C4-2B (cell line): Measurements from ENCODE around the gene TOM1L2.

Source experiments
- ZFX ChIP-seq: fragments of 450-650 bp; IDR thresholded peaks from 2 replicates; pipeline ENCODE4 v1.6.1; 2017
- TF ChIP-seq, protein P1 (sequence below): fragments of 450-650 bp; conservative IDR thresholded peaks from 2 replicates; pipeline ENCODE4 v1.5.1; 2017; ENCODE audit warnings: mild to moderate bottlenecking

DNA sequence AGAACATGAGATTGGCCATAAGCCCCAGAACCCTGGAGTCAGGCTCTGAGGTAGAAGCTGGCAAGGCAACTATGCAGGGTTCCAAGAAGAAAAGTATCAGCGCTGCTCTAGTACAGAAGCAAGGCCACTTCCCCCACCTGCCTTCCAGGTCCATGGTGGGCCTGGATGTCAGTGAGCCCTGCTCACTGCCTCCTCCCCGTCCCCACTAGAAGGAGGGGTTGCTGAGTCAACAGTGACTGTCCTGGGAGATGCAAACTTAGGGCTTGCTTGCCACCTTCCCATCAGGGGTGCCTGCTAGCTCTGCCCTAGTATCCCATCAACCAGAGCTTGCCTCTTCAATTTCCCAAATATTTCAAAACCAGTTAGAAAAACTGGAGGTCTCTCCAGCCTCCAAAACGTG, 105.8 kb downstream of the TOM1L2 start:
- TF ChIP-seq, protein P1, sequence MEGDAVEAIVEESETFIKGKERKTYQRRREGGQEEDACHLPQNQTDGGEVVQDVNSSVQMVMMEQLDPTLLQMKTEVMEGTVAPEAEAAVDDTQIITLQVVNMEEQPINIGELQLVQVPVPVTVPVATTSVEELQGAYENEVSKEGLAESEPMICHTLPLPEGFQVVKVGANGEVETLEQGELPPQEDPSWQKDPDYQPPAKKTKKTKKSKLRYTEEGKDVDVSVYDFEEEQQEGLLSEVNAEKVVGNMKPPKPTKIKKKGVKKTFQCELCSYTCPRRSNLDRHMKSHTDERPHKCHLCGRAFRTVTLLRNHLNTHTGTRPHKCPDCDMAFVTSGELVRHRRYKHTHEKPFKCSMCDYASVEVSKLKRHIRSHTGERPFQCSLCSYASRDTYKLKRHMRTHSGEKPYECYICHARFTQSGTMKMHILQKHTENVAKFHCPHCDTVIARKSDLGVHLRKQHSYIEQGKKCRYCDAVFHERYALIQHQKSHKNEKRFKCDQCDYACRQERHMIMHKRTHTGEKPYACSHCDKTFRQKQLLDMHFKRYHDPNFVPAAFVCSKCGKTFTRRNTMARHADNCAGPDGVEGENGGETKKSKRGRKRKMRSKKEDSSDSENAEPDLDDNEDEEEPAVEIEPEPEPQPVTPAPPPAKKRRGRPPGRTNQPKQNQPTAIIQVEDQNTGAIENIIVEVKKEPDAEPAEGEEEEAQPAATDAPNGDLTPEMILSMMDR, result no peak
- TF ChIP-seq ZFX, result no peak
